HL-60 (cell line): ENCODE data around the gene E2F3.

ENCODE experiments used
- CTCF ChIP-seq: IDR thresholded peaks from one replicate; pipeline ENCODE4 v1.5.1; 2011; ENCODE audit warnings: low read length, control low read depth, inconsistent platforms; ENCODE audit not compliant: insufficient read depth
- GABPA ChIP-seq: IDR thresholded peaks from 2 replicates; pipeline ENCODE4 v1.6.1; 2012; ENCODE audit warnings: low read depth
- POLR2AphosphoS5 ChIP-seq: IDR thresholded peaks from 2 replicates; pipeline ENCODE4 v1.6.1; 2012; ENCODE audit warnings: low read depth
- REST ChIP-seq: IDR thresholded peaks from 2 replicates; pipeline ENCODE4 v1.6.1; 2012; ENCODE audit warnings: low read depth; ENCODE audit not compliant: insufficient replicate concordance
- SPI1 ChIP-seq: IDR thresholded peaks from 2 replicates; pipeline ENCODE4 v1.6.1; 2012; ENCODE audit warnings: low read depth, mild to moderate bottlenecking, borderline replicate concordance

GRCh38 chr6:20411544-20411943 lies 9.9 kb downstream of the E2F3 start:
- TF ChIP-seq CTCF (no peak), REST (no peak), GABPA (no peak), POLR2AphosphoS5 (no peak), SPI1 (no peak)
